HepG2 (cell line): ENCODE data around the gene OPN1SW. TPM values are rescaled to one million over a fixed set of nuclear protein-coding genes. Genes with fewer than 3 reads are reported as not detected.

Source experiments
- ATAC-seq: fragments of 200-7000 bp; cut with Tn5 transposase; 3 replicates; pipeline ENCODE4 v1.9.1; 2020; ENCODE audit warnings: mild to moderate bottlenecking, moderate library complexity
- BruUV-seq: library from RNA; stranded (reverse); fragments of 400-500 nt; replicated peaks from 2 replicates; lab custom pipeline; 2021; lab: Mats Ljungman, UMichigan
- CTCF ChIA-PET: fragments of 300-600 bp; formaldehyde crosslinking; extraction: SDS; loops from one replicate; lab custom pipeline; 2021; ENCODE audit warnings: low total read pairs, inconsistent platforms, low intra/inter-chr PET ratio; lab: Yijun Ruan, JAX
- POLR2A ChIA-PET: fragments of 350-600 bp; sonication (Branson Sonifier 250); formaldehyde crosslinking; loops from one replicate; lab custom pipeline; 2020; ENCODE audit warnings: antibody characterized with exemption, inconsistent platforms; lab: Yijun Ruan, JAX
- DNase-seq: peaks from one replicate; pipeline ENCODE4 v3.0.0-alpha.2; 2015; ENCODE audit warnings: low spot score
- FAIRE-seq: peaks from 3 replicates; lab custom pipeline; 2011; peaks lifted over from hg19 to GRCh38; lab: Jason Lieb, UNC
- H2AFZ ChIP-seq: one replicate; pipeline ENCODE4 v1.6.1; 2011; ENCODE audit warnings: low read length, inconsistent platforms
- H3K27ac ChIP-seq: fragments of 300-600 bp; 3 replicates; pipeline ENCODE4 v1.8.0; 2011; ENCODE audit warnings: mixed run types, mild to moderate bottlenecking, mixed read lengths, low read length, inconsistent platforms; ENCODE audit not compliant: insufficient read depth; ENCODE audit errors: extremely low read length
- H3K27me3 ChIP-seq, 2 experiments: fragments of 200-600 bp in 1 of 2; 2 replicates in 1 of 2; 3 replicates in 1 of 2; pipeline versions ENCODE4 v1.6.0 to v1.8.0; 2011; ENCODE audit warnings: low read length in 2 of 2, mild to moderate bottlenecking in 2 of 2, moderate library complexity in 2 of 2, inconsistent platforms in 1 of 2; ENCODE audit not compliant: insufficient read depth in 2 of 2, control insufficient read depth in 1 of 2
- H3K36me3 ChIP-seq, 2 experiments: fragments of 200-600 bp in 1 of 2; replicated peaks in 1 of 2; 2 replicates in 1 of 2; 3 replicates in 1 of 2; pipeline versions ENCODE4 v1.5.1 to v1.8.0; 2011; ENCODE audit warnings: low read length in 2 of 2, inconsistent platforms in 1 of 2; ENCODE audit not compliant: insufficient read depth in 2 of 2, control insufficient read depth in 1 of 2
- H3K4me1 ChIP-seq: 2 replicates; pipeline ENCODE4 v1.5.1; 2012; ENCODE audit warnings: low read length, inconsistent platforms; ENCODE audit not compliant: insufficient read depth
- H3K4me2 ChIP-seq: 2 replicates; pipeline ENCODE4 v1.6.0; 2011; ENCODE audit warnings: low read depth, low read length, inconsistent platforms
- H3K4me3 ChIP-seq, 3 experiments: fragments of 200-600 bp in 1 of 3; sonication (generic), shearing (Covaris generic) in 1 of 3; replicated peaks in 1 of 3; 2 replicates each; pipeline ENCODE4 v1.5.1; 2011 to 2016; ENCODE audit warnings: low read length in 3 of 3, inconsistent platforms in 2 of 3, low read depth in 2 of 3, mild to moderate bottlenecking in 2 of 3, control low read depth in 1 of 3, mixed read lengths in 1 of 3; ENCODE audit not compliant: insufficient read depth in 1 of 3
- H3K79me2 ChIP-seq: one replicate; pipeline ENCODE4 v1.6.1; 2011; ENCODE audit warnings: low read length, inconsistent platforms; ENCODE audit not compliant: insufficient read depth
- H3K9ac ChIP-seq: 2 replicates; pipeline ENCODE4 v1.6.0; 2011; ENCODE audit warnings: mild to moderate bottlenecking, low read depth, low read length, inconsistent platforms; ENCODE audit not compliant: insufficient read depth
- H3K9me3 ChIP-seq: 2 replicates; pipeline ENCODE4 v1.5.1; 2012; ENCODE audit warnings: mild to moderate bottlenecking, low read length
- H4K20me1 ChIP-seq: 2 replicates; pipeline ENCODE4 v1.6.0; 2011; ENCODE audit warnings: inconsistent platforms, mild to moderate bottlenecking, low read length, moderate library complexity; ENCODE audit not compliant: insufficient read depth
- DPF2 ChIP-seq: sonication (generic); formaldehyde crosslinking; IDR thresholded peaks from 2 replicates; pipeline ENCODE4 v1.4.0; 2020; ENCODE audit warnings: mild to moderate bottlenecking, low read depth, missing genetic modification reagents, borderline replicate concordance
- FOXC1 ChIP-seq: sonication (generic); formaldehyde crosslinking; IDR thresholded peaks from 2 replicates; pipeline ENCODE4 v1.8.0; 2022; ENCODE audit warnings: mild to moderate bottlenecking, missing genetic modification reagents, borderline replicate concordance
- MTA1 ChIP-seq: sonication (generic); formaldehyde crosslinking; IDR thresholded peaks from 2 replicates; pipeline ENCODE4 v1.4.0; 2020; ENCODE audit warnings: missing genetic modification reagents, mild to moderate bottlenecking, borderline replicate concordance
- NFYB ChIP-seq: sonication (generic); formaldehyde crosslinking; IDR thresholded peaks from 2 replicates; pipeline ENCODE4 v1.4.0; 2020; ENCODE audit warnings: missing genetic modification reagents
- RAD51 ChIP-seq: fragments of 450-650 bp; IDR thresholded peaks from 2 replicates; pipeline ENCODE4 v1.6.1; 2016; ENCODE audit warnings: borderline replicate concordance
- SNRNP70 ChIP-seq: fragments of 200-400 bp; formaldehyde crosslinking; IDR thresholded peaks from 2 replicates; pipeline ENCODE4 v1.6.1; 2017; ENCODE audit warnings: mild to moderate bottlenecking, low read depth, low read length, moderate library complexity
- ZBTB20 ChIP-seq: sonication (generic); formaldehyde crosslinking; IDR thresholded peaks from 2 replicates; pipeline ENCODE4 v1.8.1; 2023; ENCODE audit warnings: missing genetic modification reagents, low read depth, mild to moderate bottlenecking, borderline replicate concordance
- ZNF772 ChIP-seq: sonication (generic); formaldehyde crosslinking; IDR thresholded peaks from 2 replicates; pipeline ENCODE4 v1.5.0; 2020; ENCODE audit warnings: mild to moderate bottlenecking, missing genetic modification reagents
- WGBS: methylation state at CpG from one replicate; pipeline ENCODE4 v1.1.6; 2017; ENCODE audit warnings: low lambda C conversion rate; 5-methylcytosine and 5-hydroxymethylcytosine counted together
- in situ Hi-C: cut with HindIII; loops from 2 replicates; pipeline ENCODE4 v1.10.0; 2017; ENCODE audit warnings: low pct_unique_long_range_greater_than_20kb; ENCODE audit not compliant: extremely low pct_ligation_motif_present
- intact Hi-C: fragments of 100-400 bp; cut with micrococcal nuclease; formaldehyde crosslinking; loops from one replicate; pipeline ENCODE4 v1.10.0; 2022; ENCODE audit not compliant: unreplicated experiment
- polyA plus RNA-seq, 8 experiments: library from polyadenylated mRNA; depleted of rRNA in 3 of 8; stranded (reverse) in 7 of 8; unstranded in 1 of 8; fragments of >200 nt; fragmentation: Illumina TruSeq in 4 of 8; extraction: Trizol in 4 of 8; gene quantifications; 2 replicates each; pipeline versions ENCODE4 v1.2.1 to v1.2.3, GENCODE V29; 2011 to 2016; ENCODE audit warnings: low read depth in 4 of 8, missing spikeins in 1 of 8, mixed read lengths in 1 of 8; ENCODE audit not compliant: insufficient read depth in 1 of 8
- total RNA-seq, 5 experiments: library from RNA; depleted of rRNA; stranded (reverse); fragments of >200 nt; fragmentation: Illumina TruSeq; extraction: Trizol; gene quantifications; 2 replicates each; pipeline ENCODE4 v1.2.3, GENCODE V29; 2016; ENCODE audit warnings: low read depth in 1 of 5
- TF ChIP-seq, protein P1 (sequence below), 2 experiments: sonication (generic) in 1 of 2; formaldehyde crosslinking in 1 of 2; IDR thresholded peaks; 2 replicates each; pipeline versions ENCODE4 v1.5.1 to v1.6.1; 2011 to 2020; ENCODE audit warnings: borderline replicate concordance in 1 of 2, low read depth in 1 of 2, low read length in 1 of 2, mild to moderate bottlenecking in 1 of 2, missing genetic modification reagents in 1 of 2, moderate library complexity in 1 of 2

Gene OPN1SW
- total and polyA plus RNA-seq, 2 of the 13 experiments (the other 11 are each of a cell fraction or from before 2014, with no cell fraction given): not detected

DNA sequence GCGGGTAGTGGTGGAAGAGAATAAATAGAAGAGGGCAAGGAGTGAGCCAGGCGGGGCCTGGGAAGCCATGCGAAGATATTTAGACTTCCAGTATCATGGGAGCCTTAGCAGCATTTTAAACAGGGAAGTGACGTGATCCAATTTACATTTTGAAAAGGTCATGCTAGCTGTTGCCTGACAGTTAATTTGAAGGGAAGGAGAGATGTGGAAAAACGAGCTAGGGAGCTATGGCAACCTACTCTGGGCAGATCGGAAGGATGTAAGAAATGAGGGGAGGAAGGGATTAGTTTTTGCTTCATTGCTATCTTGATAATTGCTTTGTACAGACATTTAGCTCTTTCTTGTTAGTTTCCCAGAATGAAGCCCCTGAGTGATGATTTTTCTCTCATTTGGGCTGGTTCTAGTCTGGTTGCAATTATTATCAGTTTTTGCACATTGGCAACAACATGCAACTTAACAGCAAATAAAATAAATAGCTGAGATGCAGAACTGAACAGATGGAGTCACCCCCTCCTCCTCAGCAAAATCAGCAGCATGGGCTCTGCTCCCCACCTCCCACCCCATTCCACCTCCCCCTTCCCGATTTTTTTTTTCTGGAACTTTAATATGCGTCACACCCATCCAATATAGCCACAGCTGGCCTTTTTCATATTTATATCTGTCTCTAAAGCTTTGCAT lies 49.4 kb downstream of the OPN1SW start (continued):
- no peak for TF ChIP-seq NFYB (CRISPR knock-in tag)
- no peak for TF ChIP-seq MTA1
- TF ChIP-seq DPF2: no peak
- TF ChIP-seq SNRNP70: no peak
- TF ChIP-seq ZNF772 (CRISPR knock-in tag): no peak

DNA sequence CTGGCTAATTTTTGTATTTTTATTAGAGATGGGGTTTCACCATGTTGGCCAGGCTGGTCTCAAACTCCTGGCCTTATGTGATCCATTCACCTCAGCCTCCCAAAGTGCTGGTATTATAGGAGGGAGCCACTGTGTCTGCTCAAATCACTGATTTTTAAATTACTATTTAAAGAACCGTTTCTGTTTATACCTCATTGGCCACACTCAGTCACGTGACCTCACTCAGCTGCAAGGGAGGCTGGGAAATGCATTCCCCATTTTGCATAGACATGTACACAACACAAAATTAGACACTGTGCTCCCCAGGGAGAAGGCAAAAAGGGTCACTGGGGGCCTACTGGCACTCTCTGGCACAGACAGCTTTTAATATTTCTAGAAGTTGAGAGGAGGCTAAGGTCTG lies 50.1 kb downstream of the OPN1SW start:
- BruUV-seq: no TSS peak
- Histone ChIP-seq H3K9ac (no peak overlapping the region), H3K9me3 (no peaks in the 10 kb centered on the region), H3K27me3 (peaks cover 0 to 21% of the 10 kb centered on the region in 2 experiments; a peak in 3 of 5 replicates), H3K4me3 (no peak overlapping the region), H4K20me1 (no peaks in the 10 kb centered on the region), H3K79me2 (no peaks in the 10 kb centered on the region), H3K4me2 (no peak overlapping the region), H3K36me3 (no peaks in the 10 kb centered on the region), H3K4me1 (peaks cover 8% of the 10 kb centered on the region), H2AFZ (no peak overlapping the region), H3K27ac (no peak overlapping the region)
- TF ChIP-seq, protein P1, sequence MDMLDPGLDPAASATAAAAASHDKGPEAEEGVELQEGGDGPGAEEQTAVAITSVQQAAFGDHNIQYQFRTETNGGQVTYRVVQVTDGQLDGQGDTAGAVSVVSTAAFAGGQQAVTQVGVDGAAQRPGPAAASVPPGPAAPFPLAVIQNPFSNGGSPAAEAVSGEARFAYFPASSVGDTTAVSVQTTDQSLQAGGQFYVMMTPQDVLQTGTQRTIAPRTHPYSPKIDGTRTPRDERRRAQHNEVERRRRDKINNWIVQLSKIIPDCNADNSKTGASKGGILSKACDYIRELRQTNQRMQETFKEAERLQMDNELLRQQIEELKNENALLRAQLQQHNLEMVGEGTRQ (IDR thresholded peaks at IDR 0.05; ENCODE audit: low read depth, low read length): peak; percentile 48
- TF ChIP-seq, protein P1 (CRISPR knock-in tag; IDR thresholded peaks at IDR 0.05; ENCODE audit: borderline replicate concordance): no peak; the same call in 1 of the 2 replicates
- no peak for TF ChIP-seq FOXC1 (CRISPR knock-in tag)
- TF ChIP-seq ZBTB20 (CRISPR knock-in tag): no peak
- peak; percentile 69 for TF ChIP-seq RAD51
- 34% methylated on average over 2 of the region's 2 CpGs for WGBS
- CTCF ChIA-PET: no interaction called here
- in situ Hi-C loops (no loop called here), intact Hi-C loops (no loop called here)
- DNase-seq (no peak), FAIRE-seq (no peak), ATAC-seq (no peak)
- POLR2A ChIA-PET: interaction anchor here (0.5 to 1.6 kb wide), 3 partner anchors 13 to 234 kb away, joined by 3 to 5 read pairs (median 4); no protein-coding TSS in a partner anchor
